ENCODE data around the gene TSHR. TPM values are rescaled to one million over a fixed set of nuclear protein-coding genes. Genes with fewer than 3 reads are reported as not detected.

TSHR gene
- total and polyA plus RNA-seq, 2 experiments from 2014 or later, result 0.83 TPM; not detected in 1

GRCh38 chr14:81179631-81180030 is 224.2 kb downstream of the TSHR start:
- Histone ChIP-seq H4K20me1 (ENCODE audit: insufficient read depth, poor library complexity, severe bottlenecking) (no peaks in the 10 kb centered on the region), H3K4me2 (no peak overlapping the region), H3K9me3 (ENCODE audit: low read depth) (no peaks in the 10 kb centered on the region), H2AFZ (no peak overlapping the region), H3K4me1 (ENCODE audit: insufficient read depth) (no peaks in the 10 kb centered on the region), H3K4me3 (no peak overlapping the region), H3K9me2 (replicated peaks; ENCODE audit: insufficient read depth) (no peaks in the 10 kb centered on the region), H3K27ac (no peak overlapping the region), H3K79me2 (no peaks in the 10 kb centered on the region), H3K36me3 (replicated peaks; ENCODE audit: insufficient read depth, low read depth) (no peaks in the 10 kb centered on the region), H3K27me3 (no peaks in the 10 kb centered on the region)
- DNase-seq (ENCODE audit: low spot score), result no peak
- 96% methylated on average over 2 of the region's 2 CpGs for WGBS (ENCODE audit: low lambda C conversion rate, missing lambda C conversion rate)
- TF ChIP-seq EZH2 (IDR thresholded peaks at IDR 0.05; ENCODE audit: borderline replicate concordance) (no peak), EZH2phosphoT487 (IDR thresholded peaks at IDR 0.05; ENCODE audit: low read depth, severe bottlenecking, unreplicated experiment) (no peak), CTCF (IDR thresholded peaks at IDR 0.05; ENCODE audit: poor library complexity) (no peak)

- no peaks in the 10 kb centered on the region for H3K9me2 ChIP-seq (replicated peaks; ENCODE audit: insufficient read depth)
- no peaks in the 10 kb centered on the region for H3K4me1 ChIP-seq (ENCODE audit: insufficient read depth)
- H3K9me3 ChIP-seq (ENCODE audit: low read depth), result no peaks in the 10 kb centered on the region
- H3K27me3 ChIP-seq, result no peaks in the 10 kb centered on the region
- no peaks in the 10 kb centered on the region for H4K20me1 ChIP-seq (ENCODE audit: insufficient read depth, poor library complexity, severe bottlenecking)
- DNase-seq (ENCODE audit: low spot score), result no peak
- H2AFZ ChIP-seq, result no peak overlapping the region
- H3K27ac ChIP-seq, result no peak overlapping the region
- TF ChIP-seq EZH2 (IDR thresholded peaks at IDR 0.05; ENCODE audit: borderline replicate concordance), result no peak
- TF ChIP-seq CTCF (IDR thresholded peaks at IDR 0.05; ENCODE audit: poor library complexity), result no peak
- no peak for TF ChIP-seq EZH2phosphoT487 (IDR thresholded peaks at IDR 0.05; ENCODE audit: low read depth, severe bottlenecking, unreplicated experiment)
- H3K79me2 ChIP-seq, result peaks cover 2% of the 10 kb centered on the region
- H3K4me2 ChIP-seq, result no peak overlapping the region
- no peak overlapping the region for H3K4me3 ChIP-seq
- WGBS (ENCODE audit: low lambda C conversion rate, missing lambda C conversion rate), result 90% methylated on average over 5 of the region's 5 CpGs
- no peaks in the 10 kb centered on the region for H3K36me3 ChIP-seq (replicated peaks; ENCODE audit: insufficient read depth, low read depth)
Measured at GRCh38 chr14:81187832-81188522, 232.6 kb downstream of the TSHR start.

- H3K27ac ChIP-seq, result no peak overlapping the region
- no peaks in the 10 kb centered on the region for H3K36me3 ChIP-seq (replicated peaks; ENCODE audit: insufficient read depth, low read depth)
- no peaks in the 10 kb centered on the region for H3K9me2 ChIP-seq (replicated peaks; ENCODE audit: insufficient read depth)
- H2AFZ ChIP-seq, result no peak overlapping the region
- no peaks in the 10 kb centered on the region for H3K27me3 ChIP-seq
- H3K4me2 ChIP-seq, result no peak overlapping the region
- peaks cover under 1% of the 10 kb centered on the region for H3K79me2 ChIP-seq
- no peak for DNase-seq (ENCODE audit: low spot score)
- 97% methylated on average over 2 of the region's 2 CpGs for WGBS (ENCODE audit: low lambda C conversion rate, missing lambda C conversion rate)
- TF ChIP-seq EZH2 (IDR thresholded peaks at IDR 0.05; ENCODE audit: borderline replicate concordance) (no peak), EZH2phosphoT487 (IDR thresholded peaks at IDR 0.05; ENCODE audit: low read depth, severe bottlenecking, unreplicated experiment) (no peak), CTCF (IDR thresholded peaks at IDR 0.05; ENCODE audit: poor library complexity) (no peak)
- H3K4me1 ChIP-seq (ENCODE audit: insufficient read depth), result no peaks in the 10 kb centered on the region
- H4K20me1 ChIP-seq (ENCODE audit: insufficient read depth, poor library complexity, severe bottlenecking), result no peaks in the 10 kb centered on the region
- no peaks in the 10 kb centered on the region for H3K9me3 ChIP-seq (ENCODE audit: low read depth)
- no peak overlapping the region for H3K4me3 ChIP-seq
Measured at GRCh38 chr14:81192594-81192993, 237.2 kb downstream of the TSHR start.
